Measurements from ENCODE around the gene TSHZ2.
"Not testable (repeated sequence)": the region's sequence is repeated elsewhere in the genome, so short reads cannot be mapped to it uniquely, and the experiment has no call there.

Gene TSHZ2

DNA sequence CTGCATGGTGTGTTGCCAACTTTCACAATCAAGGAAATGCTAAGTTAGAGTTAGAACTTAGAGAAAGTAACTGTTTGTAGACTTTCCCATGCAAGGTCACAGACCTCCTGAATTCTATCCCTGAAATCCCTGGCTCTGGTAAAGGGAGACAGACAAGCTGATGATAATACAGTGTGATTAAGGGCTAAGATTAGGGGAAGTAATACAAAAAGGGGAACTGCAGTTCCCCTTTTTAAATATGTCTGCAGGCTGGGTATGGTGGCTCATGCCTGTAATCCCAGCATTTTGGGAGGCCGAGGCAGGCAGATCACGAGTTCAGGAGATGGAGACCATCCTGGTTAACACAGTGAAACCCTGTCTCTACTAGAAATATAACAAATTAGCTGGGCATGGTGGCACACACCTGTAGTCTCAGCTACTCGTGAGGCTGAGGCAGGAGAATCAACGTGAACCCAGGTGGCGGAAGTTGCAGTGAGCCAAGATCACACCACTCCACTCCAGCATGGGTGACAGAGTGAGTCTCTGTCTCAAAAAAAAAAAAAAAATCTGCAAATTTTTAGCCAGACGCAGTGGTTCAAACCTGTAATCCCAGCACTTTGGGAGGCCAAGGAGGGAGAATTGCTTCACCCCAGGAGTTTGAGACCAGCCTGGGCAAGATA, 560.6 kb downstream of the TSHZ2 start:
- DNase-seq: not testable (repeated sequence)

GRCh38 chr20:53533500-53533899, 561.3 kb downstream of the TSHZ2 start:
- no peak for DNase-seq

- DNase-seq: no peak
These were observed 561.9 kb downstream of the TSHZ2 start for GRCh38 chr20:53534037-53534436.

DNA sequence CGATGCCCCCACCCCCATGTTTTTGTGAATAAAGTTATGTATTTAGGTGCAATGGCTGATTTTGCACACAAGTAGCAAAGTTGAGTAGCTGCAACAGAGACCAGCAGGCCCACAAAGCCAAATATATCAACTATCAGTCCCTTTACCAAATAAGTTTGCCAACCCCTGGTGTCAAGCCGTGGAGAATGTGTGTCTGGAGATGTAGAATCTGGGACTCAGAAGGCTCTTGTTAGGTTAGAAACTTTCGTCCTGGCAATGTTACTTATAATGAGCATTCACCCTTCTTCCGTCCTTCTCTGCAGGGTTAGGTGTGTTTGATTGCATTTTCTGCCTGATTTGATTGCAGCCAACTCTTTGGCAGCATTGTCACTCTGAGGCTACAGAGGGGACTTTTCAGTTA, 563.7 kb downstream of the TSHZ2 start:
- no peak for DNase-seq

DNA sequence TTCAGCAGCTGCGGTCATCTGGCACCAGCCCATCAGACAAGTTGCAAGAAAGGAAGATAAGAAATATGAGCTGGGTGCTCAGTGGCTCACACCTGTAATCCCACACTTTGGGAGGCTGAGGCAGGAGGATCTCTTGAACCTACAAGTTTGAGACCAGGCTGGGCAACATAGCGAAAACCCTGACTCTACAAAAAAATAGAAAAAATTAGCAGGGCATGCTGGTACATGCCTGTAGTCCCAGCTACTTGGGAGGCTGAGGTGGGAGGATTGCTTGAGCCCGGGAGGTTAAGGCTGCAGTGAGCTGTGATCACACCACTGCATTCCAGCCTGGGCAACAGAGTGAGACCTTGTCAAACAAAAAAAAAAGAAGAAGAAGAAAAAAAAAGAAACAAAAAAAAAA, 564.2 kb downstream of the TSHZ2 start:
- not testable (repeated sequence) for DNase-seq

- DNase-seq: no peak
These were observed 567.4 kb downstream of the TSHZ2 start for GRCh38 chr20:53539516-53539915.

Measured in DMS153 (cell line).